NCI-H146 (cell line): ENCODE measurements around the gene LYZL4.

Experiments
- DNase-seq: peaks from one replicate; lab custom pipeline; 2025; lab: John Stamatoyannopoulos, UW

Gene LYZL4

DNA sequence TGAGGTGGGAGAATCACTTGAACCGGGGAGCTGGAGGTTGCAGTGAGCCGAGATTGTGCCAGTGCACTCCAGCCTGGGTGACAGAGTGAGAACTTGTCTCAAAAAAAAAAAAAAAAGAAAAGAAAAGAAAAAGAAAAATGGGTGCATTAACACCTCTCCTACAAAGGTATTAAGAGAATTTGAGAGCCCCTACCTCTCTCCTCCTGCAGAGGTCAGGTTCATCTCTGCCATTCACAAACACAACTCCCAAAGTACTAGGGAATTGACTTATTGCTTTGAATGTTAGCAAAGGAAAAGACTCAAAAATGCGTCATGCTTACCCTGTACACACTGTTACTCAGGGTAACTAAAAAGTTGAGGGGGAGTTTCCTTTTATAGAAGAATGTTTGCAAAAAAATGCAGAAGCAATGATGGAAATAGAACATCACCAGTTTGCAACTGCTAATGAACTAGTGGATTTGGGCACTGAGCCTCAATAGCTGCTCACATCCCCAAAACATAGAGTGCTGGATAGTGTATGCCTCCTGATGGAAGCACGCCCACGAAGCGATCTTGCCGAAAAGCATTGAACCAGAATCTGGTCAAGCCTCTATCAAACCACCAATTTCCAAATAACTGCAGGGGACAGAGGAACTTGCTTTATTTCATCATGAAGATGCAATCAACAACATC, 15.5 kb upstream of the LYZL4 start:
- DNase-seq: no peak

DNA sequence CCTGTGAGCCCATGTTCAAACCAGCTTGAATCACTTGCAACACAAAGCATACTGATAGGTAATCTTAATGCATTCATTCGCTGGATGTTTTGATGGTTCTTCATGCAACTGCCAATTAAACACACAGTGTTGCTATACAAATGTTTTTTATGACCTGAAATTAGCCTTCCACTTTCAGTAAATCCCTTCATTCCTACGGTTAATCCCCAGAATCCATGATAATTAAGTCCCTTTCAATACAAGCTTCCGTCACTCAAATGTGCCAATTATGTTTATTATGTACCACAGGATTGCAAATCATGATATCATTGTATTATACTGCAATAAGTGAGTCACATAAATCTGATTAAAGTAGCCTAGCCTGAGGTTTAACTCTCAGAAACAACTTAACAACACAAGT, 14.5 kb upstream of the LYZL4 start:
- no peak for DNase-seq

DNA sequence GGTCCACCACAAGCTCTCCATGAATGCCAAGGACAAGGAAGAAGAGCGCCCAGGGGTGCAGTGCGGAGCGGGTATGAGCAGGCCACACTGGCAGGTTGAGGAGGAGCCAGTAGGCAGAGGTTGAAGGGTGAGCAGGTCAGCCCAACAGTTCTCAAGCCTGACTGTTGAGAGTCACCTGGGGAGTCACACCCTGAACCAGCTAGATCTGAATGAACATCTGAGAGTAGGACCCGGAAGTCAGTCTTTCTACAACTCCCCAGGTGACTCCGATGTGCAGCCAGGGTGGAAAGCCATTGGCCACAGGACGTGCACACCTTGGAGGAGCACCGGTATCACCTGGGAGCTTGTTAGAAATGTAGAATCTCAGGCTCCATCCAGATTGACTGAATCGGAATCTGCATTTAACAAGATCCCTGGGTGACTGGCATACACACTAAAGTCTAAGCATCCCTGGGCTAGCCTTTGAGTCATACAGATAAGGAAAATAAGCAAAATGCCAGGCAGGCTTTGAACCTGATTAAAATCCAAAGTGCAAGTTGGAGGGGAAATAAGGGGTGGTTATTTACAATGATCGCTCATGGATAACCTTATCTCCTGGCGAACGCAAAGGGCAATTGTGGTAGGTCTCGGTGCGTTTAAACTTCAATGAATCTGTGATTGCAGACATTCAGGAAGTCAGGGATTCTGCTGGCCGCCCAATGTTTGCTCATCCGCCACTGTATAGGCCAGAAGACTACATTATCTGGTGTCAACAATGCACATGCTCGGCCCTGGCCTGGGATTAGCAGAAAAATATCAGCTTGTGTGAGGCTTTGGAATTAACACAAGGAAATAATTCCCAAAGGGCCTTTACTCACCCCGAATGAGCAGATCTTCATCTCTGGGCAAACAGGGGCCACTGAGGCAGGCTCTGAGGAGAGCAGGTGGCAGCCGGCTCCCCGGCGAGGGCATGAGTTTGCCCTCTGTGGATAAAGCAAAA, 11.7 kb upstream of the LYZL4 start:
- no peak for DNase-seq

DNA sequence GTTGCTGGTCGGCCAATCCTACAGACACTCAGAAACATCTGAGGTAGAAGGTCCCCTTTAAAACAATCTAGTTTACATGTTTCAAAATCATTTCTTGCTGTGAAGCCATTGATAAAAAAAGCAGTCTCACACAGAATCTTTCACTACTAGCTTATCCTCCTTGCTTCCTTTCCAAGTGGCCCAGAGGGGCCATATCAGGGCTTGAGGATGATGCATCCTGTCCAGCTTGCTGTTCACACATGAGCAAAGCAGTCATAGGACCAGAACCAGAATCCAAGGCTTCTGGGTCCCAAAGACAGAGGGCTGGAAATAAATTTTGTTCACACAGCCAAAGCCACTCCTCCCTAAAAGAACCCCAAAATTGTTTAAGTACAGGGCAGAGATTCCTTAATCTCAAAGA, 9.2 kb upstream of the LYZL4 start:
- DNase-seq: no peak

DNA sequence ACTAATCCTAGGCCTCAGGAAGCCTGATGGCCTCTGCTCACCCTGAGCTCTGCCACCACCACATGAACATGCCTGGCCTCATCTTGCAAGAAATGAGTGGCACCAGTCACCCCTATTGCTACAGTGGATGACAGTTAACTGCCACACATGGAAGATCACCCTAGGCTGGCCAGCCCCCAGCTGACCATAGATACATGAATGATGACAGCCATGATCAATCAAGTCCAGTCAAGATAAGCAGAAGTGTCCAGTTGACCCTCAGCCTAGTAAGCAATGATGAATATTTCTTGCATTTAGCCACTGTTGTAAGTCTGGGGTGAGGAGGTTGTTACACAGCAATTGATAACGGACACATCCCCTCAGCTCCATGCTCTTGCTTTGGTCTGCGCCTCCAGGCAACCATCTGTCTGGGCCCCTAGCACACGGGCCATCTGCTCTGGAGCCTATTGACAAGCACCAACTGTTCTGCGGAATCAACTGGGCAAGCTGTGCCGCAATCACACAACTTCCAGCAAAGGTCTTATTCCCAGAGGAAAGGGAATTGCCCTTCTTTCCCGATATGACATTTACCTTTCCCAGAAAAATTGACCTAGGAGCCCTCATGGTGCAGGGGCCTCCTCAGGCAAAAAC, 2.2 kb upstream of the LYZL4 start:
- no peak for DNase-seq

DNA sequence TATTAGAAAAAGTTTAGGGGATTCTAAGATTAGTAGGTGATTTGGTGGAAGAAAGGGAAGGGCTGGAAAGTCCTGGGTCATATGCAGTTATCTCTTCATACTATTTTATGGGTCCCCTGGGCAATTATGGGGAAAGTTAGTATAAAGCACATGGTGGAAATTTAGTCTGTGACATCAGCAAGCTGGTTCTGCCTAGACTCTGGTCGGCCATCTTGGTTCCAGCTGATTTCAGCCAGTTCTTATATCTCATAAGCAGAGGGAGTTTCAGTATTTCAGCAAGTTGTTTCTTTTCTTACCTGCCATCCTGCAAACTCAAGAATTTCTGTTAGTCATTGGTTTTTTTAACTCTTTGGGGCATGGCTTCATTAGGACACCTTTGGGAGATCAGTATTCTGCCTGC, 1.0 kb upstream of the LYZL4 start:
- no peak for DNase-seq

DNA sequence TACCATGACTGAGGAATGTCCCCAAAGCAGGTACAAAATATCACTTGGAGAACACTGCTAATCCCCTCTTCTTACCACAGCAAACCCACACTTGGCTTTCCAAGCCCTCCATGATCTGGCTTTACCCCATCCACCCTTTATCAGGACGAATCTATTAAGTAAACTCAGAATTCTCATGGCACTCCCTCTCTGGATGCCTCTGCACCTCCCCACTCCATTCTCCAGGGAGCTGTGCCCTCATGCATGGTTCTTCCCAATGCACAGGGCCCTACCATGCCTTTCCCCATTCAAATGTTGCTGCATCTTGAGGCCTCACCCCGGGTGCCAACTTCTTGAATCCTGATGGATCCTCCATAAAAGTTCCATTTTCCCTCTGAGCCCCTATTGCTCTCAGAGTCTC, 2.3 kb downstream of the LYZL4 start:
- DNase-seq: no peak

DNA sequence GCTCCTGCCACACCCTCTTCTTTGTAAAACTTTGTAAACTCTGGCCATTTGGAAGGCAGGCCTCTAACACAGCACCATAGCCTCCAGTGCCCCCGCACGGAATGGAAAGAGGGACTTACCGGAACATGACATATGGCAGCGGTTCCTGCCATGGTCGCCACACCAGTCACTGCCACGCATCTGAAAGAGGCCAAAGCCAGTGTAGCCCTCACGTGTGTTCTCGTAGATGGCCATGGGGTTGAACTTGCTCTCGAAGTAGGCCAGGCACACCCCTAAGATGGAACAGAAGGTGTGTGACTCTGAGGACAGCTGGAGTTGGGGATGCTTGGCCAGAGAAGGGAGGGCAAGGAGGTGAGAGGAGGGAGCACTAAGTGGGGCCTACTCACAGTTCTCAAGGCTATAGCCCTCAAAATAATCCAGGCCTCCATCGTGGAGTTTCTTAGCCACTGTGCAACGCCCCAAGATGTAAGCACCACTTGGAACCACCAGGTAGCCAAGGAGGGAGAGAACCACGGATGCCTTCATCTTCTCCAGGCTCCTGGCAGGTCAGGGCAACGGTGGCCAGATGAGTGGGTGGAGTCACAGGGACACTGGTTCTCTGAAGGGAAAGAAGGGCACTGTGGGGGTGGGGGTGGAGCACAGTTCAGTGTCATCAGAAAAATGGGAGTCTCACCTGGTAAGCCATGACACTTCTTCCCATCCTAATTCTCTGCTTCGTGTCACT, 3.5 kb downstream of the LYZL4 start:
- DNase-seq: no peak

DNA sequence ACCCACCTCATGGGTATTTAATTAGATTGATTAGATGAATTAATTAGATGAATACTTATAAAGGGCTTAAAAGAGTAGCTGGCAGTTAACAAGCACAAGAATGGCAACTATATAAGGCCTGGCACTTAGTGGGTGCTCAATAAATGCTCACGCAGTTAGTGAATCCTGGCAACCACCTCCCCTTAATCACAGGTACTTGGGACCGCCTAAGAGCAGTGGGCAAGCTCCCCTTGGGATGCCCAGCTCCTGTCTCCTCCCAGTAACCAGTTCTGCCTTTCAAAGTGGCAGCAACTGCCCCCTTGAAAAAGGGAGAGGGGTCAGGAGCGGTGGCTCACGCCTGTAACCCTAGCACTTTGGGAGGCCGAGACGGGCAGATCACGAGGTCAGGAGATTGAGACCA, 4.6 kb downstream of the LYZL4 start:
- DNase-seq: no peak

DNA sequence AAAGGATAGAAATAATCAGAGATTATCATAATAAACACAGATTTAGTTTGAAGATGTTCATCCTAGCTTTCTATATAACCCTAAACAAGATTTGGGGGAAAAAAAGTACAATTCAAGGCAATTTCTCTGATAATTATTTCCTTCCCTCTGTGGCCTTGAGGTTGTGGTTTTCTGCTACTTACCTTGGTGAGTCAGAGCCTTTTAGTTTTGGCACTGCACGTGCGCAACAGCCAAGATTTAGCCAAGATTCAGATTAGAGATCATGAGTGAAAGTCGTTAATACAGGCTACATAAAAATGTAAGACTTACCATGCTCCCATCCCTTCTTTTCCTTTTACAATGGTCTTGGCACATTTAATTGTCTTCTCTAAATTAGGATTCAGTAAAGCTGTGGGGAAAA, 6.7 kb downstream of the LYZL4 start:
- DNase-seq: no peak

DNA sequence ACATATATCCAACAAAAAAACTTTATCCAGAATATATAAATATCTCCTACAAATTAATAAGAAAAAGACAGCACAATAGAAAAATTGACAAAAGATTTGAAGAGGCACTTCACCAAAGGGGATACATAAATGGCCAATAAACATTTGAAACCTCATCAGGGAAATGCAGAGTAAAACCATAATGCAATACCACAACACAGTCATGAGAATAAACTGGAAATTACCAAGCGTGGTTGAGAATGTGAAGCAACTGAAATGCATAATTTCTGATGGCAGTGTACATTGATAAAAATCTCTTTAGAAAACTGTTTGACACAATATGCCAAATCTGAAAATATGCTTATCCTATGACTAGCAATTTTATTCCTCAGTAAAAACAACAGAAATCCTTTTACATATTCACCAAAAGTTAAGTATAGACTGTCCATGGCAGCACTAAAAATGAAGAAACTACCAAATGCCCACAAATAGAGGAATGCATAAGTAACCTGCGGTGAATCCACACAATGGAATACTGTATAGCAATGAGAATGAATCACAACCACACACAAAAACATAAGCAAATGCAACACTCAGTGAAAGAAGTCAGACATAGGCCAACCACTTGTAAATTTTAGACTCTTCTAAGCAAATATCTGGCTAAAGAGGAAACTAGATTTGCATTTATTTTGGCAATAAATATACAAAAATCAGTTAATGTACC, 7.9 kb downstream of the LYZL4 start:
- DNase-seq: no peak

DNA sequence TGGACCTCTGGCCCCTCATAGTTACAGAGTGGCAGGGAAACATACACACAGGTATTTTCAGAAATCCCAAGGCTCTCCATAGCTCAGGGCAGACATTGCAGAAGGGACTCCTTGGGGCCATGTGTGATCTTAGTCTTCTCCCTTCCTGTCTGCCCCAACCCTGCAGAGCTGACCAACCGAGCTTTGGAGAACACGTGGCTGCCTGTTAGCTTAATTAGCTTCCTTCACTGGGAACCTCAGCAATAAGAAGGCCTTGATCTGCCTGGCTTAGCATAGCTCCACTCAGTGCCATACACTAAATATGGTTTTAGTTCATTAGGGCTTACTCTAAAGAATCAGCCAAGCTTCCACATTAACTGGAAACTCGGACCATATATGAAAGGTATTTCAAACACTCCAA, 12.3 kb downstream of the LYZL4 start:
- DNase-seq: no peak

DNA sequence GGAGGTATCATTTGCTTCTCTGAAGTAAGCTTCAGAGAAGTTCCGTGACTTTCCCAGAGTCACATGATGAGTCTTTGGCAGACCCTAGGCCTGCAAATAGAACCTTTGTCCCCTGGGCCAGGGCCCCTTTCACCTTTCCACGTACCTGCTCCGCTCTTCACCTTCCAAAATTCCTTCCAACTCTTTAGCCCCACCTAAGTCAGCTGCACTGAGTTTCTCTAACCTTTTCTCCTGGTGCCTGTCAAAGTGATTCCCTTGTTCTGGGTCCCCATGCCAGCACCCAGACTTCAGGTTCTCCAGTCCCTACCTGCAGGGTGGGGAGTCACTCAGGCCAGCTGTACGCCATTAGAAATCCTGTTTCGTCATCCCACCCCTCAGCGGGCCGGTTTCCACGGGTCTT, 12.8 kb downstream of the LYZL4 start:
- no peak for DNase-seq

DNA sequence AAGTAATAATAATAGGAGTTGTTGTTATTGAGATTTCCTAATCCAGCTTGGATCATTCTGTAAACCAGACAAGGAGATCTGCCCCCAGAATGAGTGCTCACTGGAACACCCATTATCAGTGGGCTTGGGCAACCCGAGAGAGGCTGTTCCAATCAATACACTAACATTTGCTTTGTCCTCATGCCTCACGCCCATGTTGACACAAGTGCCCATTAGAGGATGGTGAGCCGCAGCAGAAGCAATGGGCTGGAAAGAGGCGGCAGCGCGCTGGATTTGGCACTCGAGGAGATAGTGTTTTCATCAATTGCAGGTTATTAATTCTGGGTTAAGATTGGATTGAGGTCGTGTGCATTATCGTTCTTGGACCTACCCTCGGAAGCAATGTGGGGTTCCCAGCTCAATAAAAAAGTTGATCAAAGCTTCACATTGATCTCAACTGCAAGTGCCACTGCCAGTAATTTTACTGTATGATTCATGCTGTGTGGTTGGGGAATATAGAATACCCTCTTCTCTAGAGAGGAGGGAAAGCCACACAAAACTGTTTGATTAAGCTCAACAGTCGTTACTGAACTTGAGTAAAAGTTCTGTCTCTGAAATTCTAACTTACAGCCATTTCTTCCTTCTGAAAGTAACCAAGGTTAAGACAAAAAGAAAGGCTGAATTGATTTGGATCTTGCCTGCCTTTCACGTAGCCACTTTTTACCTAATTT, 15.7 kb downstream of the LYZL4 start:
- DNase-seq: peak; percentile 28

DNA sequence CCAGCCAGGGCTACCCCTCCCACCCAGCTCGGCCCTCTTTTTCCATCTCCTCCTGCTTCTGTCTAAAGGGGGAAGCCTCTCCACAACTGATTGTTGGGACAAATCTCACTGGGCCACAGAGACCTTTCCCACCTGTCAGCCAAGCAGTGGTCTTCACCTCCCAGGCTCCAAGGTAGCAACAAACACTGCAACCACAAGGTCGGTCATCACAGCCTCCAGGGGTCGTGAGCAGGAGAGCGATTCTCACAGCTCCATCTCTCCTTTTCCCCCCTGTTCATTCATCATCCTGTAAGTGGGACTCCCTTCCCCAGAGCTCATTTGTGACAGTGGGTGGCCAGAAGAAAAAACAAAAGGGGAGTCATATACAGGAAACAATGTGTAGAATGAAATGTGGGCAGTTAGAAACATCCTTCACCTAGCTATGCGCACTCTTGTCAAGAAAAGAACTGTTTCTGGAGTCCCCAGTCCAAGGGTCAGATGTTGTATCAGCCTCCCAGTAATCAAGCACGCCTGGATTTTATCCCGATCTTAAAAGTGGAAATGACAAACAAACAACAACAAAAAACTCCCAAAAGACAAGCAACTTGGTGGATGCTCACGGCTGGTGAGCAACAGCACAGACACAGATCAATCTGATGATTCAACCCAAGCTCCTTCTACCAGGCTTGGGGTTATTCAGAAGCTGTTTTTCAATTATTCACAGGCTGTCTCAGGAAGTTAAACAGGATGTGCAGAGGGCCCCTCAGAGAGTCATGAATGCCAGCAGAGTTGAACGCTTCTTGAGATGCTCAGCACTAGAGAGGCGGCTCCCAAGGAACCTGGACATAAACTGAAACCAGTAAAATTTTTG, 22.4 kb downstream of the LYZL4 start:
- no peak for DNase-seq

DNA sequence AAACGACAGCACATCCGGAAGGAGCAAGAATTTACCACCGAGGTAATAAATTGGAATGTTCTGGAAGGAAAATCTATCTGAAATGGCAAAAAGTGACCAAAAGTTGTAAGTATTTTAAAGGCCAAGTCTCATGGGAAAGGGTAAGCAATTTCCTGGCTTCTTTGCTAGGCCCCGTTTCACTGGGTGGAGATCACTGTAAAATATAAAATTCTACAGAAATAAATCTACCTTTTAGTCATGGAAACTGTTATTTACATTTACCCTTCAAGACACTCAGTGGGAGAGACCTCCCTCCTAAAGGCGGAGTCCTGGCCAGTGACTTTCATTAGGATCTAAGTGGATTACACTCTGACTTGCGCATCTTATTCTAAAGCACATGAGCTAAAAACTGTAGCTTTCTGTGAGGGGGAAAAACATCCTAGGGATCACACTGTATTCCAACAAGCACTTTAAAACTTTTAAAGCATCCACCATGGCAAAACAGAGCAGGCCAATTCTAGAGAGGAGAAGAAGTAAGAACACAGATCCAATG, 28.8 kb downstream of the LYZL4 start:
- no peak for DNase-seq

DNA sequence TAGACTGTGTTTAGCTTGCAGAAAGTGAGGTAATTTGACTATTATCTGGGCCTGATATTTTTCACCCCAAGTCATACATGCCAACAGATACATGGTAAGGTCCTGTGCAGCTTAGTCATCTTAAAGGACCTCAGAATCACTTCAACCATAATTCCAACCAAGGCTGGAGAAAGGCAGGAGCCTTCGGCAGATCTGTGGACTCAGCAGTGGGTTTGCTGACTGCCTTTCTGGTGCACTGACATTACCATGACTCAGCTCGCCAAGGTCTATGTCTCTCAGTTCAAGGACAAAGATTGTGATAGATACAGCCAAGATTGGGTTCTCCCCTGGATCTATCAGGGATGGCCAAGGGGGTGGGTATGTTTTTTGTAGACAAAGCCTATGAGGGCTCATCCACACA, 32.7 kb downstream of the LYZL4 start:
- no peak for DNase-seq

DNA sequence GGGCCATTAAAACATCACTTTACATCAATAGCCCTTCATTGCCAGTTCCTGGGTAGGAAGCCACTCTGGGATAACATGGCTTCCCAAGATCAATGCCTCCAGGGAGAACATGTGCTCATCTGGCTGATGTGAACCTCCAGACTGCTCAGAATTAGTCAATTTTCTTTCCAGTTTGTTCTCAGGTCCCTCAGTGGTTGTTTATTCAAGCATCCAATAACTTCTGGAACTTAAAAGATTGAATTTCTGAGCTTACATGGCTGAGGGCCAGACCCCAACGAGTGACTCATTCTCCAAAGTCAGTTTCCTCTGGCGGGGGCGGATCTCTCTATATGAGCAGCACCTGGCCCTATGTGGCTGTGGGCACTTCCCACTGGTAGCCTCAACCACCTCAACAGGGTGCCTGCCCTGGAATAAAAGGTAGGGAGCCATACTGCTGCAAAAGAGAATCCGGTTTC, 34.0 kb downstream of the LYZL4 start:
- peak; percentile 26 for DNase-seq

DNA sequence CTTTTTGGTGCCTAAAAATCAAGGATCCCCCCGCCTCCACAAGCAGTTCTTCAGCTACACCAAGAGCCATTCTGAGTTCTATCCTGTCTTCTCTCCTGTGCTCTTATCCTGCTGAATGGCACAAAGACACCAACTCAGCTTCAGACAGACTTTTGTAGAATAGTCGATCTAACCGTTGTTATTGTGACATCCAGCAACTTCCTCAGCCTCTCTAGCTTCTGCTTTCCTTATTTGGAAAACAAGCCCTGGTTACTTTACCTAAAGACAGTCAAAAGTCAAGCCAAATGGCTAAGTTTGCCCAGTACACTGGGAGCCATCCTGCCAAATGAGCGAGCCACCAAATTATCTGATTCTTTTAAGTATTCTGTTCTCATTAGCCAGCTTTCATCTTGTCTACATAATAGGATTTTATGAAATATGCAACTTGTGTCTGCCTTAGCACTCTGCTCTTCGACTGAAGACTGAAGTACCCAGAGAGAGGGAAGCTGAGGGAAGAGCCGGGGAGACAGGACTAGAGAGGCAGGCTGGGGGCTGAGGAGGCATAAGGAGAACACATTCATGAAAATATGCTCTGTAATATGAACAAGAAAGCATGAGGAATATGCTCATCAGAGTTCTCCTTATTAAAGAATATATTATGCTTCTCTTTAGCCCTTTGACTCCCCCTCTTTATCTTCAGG, 35.1 kb downstream of the LYZL4 start:
- DNase-seq: no peak
